H9 (cell line): Measurements from ENCODE around the gene SCT. TPM values are rescaled to one million over a fixed set of nuclear protein-coding genes. Genes with fewer than 3 reads are reported as not detected.
A peak's percentile ranks its signal among the peaks of the same experiment; 100 is the strongest.

Experiments used
- DNase-seq: peaks from one replicate; pipeline ENCODE4 v3.0.0-alpha.2; 2017
- H2AFZ ChIP-seq: one replicate; pipeline ENCODE4 v1.6.1; 2013; ENCODE audit warnings: mild to moderate bottlenecking, low read length, control low read depth, moderate library complexity
- H2AK5ac ChIP-seq: 2 replicates; pipeline ENCODE4 v1.6.1; 2013; ENCODE audit warnings: low read length, control low read depth, mixed read lengths; ENCODE audit not compliant: insufficient read length
- H2BK120ac ChIP-seq: one replicate; pipeline ENCODE4 v1.6.1; 2013; ENCODE audit warnings: low read depth, mild to moderate bottlenecking, low read length, control low read depth, inconsistent platforms; ENCODE audit not compliant: poor library complexity, severe bottlenecking
- H2BK12ac ChIP-seq: 2 replicates; pipeline ENCODE4 v1.6.1; 2013; ENCODE audit warnings: low read length, control low read depth, mixed read lengths, low read depth; ENCODE audit not compliant: insufficient read length
- H2BK15ac ChIP-seq: 2 replicates; pipeline ENCODE4 v1.6.1; 2013; ENCODE audit warnings: low read depth, low read length, control low read depth
- H2BK20ac ChIP-seq: one replicate; pipeline ENCODE4 v1.6.1; 2013; ENCODE audit warnings: low read depth, mild to moderate bottlenecking, low read length, control low read depth, inconsistent platforms; ENCODE audit not compliant: poor library complexity, severe bottlenecking
- H2BK5ac ChIP-seq: 2 replicates; pipeline ENCODE4 v1.6.1; 2013; ENCODE audit warnings: low read length, control low read depth, mixed read lengths; ENCODE audit not compliant: insufficient read length
- H3K14ac ChIP-seq: 2 replicates; pipeline ENCODE4 v1.6.1; 2013; ENCODE audit warnings: low read length, control low read depth; ENCODE audit not compliant: insufficient read depth
- H3K18ac ChIP-seq: 2 replicates; pipeline ENCODE4 v1.6.1; 2013; ENCODE audit warnings: low read depth, mild to moderate bottlenecking, mixed read lengths, low read length, control low read depth; ENCODE audit not compliant: insufficient read length
- H3K23ac ChIP-seq: 2 replicates; pipeline ENCODE4 v1.6.1; 2013; ENCODE audit warnings: low read length, control low read depth, mixed read lengths, low read depth; ENCODE audit not compliant: insufficient read length
- H3K23me2 ChIP-seq: 2 replicates; pipeline ENCODE4 v1.6.1; 2013; ENCODE audit warnings: low read depth, mild to moderate bottlenecking, mixed read lengths, low read length, control low read depth; ENCODE audit not compliant: insufficient read length, poor library complexity, severe bottlenecking
- H3K27ac ChIP-seq: 2 replicates; pipeline ENCODE4 v1.5.1; 2013; ENCODE audit warnings: low read length, control low read depth, mixed read lengths, low read depth; ENCODE audit not compliant: insufficient read length
- H3K27me3 ChIP-seq: 2 replicates; pipeline ENCODE4 v1.6.1; 2013; ENCODE audit warnings: low read length, control low read depth, inconsistent platforms; ENCODE audit not compliant: insufficient read depth
- H3K4ac ChIP-seq: 2 replicates; pipeline ENCODE4 v1.6.1; 2013; ENCODE audit warnings: low read depth, mild to moderate bottlenecking, control low read depth, inconsistent platforms, low read length, moderate library complexity
- H3K4me1 ChIP-seq: 2 replicates; pipeline ENCODE4 v1.6.1; 2013; ENCODE audit warnings: low read length, control low read depth, inconsistent platforms; ENCODE audit not compliant: insufficient read depth
- H3K4me2 ChIP-seq: 2 replicates; pipeline ENCODE4 v1.6.1; 2013; ENCODE audit warnings: low read length, control low read depth, mixed read lengths; ENCODE audit not compliant: insufficient read length, insufficient read depth
- H3K56ac ChIP-seq: 2 replicates; pipeline ENCODE4 v1.6.1; 2013; ENCODE audit warnings: low read depth, mild to moderate bottlenecking, mixed read lengths, low read length, control low read depth; ENCODE audit not compliant: insufficient read length
- H3K79me1 ChIP-seq: 2 replicates; pipeline ENCODE4 v1.6.1; 2013; ENCODE audit warnings: low read depth, mild to moderate bottlenecking, moderate library complexity, low read length, control low read depth, inconsistent platforms; ENCODE audit not compliant: insufficient read depth, poor library complexity, severe bottlenecking
- H3K79me2 ChIP-seq: 2 replicates; pipeline ENCODE4 v1.6.1; 2013; ENCODE audit warnings: low read length, control low read depth, inconsistent platforms; ENCODE audit not compliant: insufficient read depth
- H3K9ac ChIP-seq: 2 replicates; pipeline ENCODE4 v1.6.1; 2013; ENCODE audit warnings: low read length, control low read depth, mixed read lengths; ENCODE audit not compliant: insufficient read length; ENCODE audit errors: extremely low read depth
- H3K9me3 ChIP-seq: one replicate; pipeline ENCODE4 v1.6.1; 2013; ENCODE audit warnings: low read depth, low read length, inconsistent platforms; ENCODE audit not compliant: control insufficient read depth
- H3T11ph ChIP-seq: one replicate; pipeline ENCODE4 v1.6.1; 2013; ENCODE audit warnings: mild to moderate bottlenecking, low read length, control low read depth, inconsistent platforms
- H4K20me1 ChIP-seq: one replicate; pipeline ENCODE4 v1.6.1; 2013; ENCODE audit not compliant: control insufficient read depth, insufficient read length, insufficient read depth
- H4K5ac ChIP-seq: 2 replicates; pipeline ENCODE4 v1.6.1; 2013; ENCODE audit warnings: low read depth, mild to moderate bottlenecking, mixed read lengths, low read length, control low read depth; ENCODE audit not compliant: insufficient read length
- H4K8ac ChIP-seq: replicated peaks from 2 replicates; pipeline ENCODE4 v1.6.1; 2013; ENCODE audit warnings: low read length, control low read depth, mixed read lengths, low read depth; ENCODE audit not compliant: insufficient read length
- H4K91ac ChIP-seq: 2 replicates; pipeline ENCODE4 v1.6.1; 2013; ENCODE audit warnings: low read depth, mild to moderate bottlenecking, moderate library complexity, mixed read lengths, low read length, control low read depth; ENCODE audit not compliant: insufficient read length
- H3K27ac Mint-ChIP-seq, 3 experiments: 2 replicates in 2 of 3; 3 replicates in 1 of 3; pipeline ENCODE4 v1.8.0; 2020 to 2021; ENCODE audit warnings: mixed read lengths in 3 of 3, mild to moderate bottlenecking in 1 of 3, moderate library complexity in 1 of 3
- H3K27me3 Mint-ChIP-seq: 2 replicates; pipeline ENCODE4 v1.8.0; 2021; ENCODE audit warnings: low read depth, mild to moderate bottlenecking, moderate library complexity, mixed read lengths
- H3K36me3 Mint-ChIP-seq, 3 experiments: 2 replicates in 2 of 3; 3 replicates in 1 of 3; pipeline ENCODE4 v1.8.0; 2020 to 2021; ENCODE audit warnings: low read depth in 3 of 3, mixed read lengths in 3 of 3; ENCODE audit not compliant: insufficient read depth in 1 of 3
- H3K4me1 Mint-ChIP-seq, 2 experiments: 2 replicates each; pipeline ENCODE4 v1.8.0; 2020; ENCODE audit warnings: mixed read lengths in 2 of 2
- H3K4me3 Mint-ChIP-seq, 2 experiments: 2 replicates in 1 of 2; 3 replicates in 1 of 2; pipeline ENCODE4 v1.8.0; 2020 to 2021; ENCODE audit warnings: mild to moderate bottlenecking in 2 of 2, mixed read lengths in 2 of 2, moderate library complexity in 1 of 2
- H3K9me3 Mint-ChIP-seq, 2 experiments: 2 replicates in 1 of 2; 3 replicates in 1 of 2; pipeline ENCODE4 v1.8.0; 2020; ENCODE audit warnings: mild to moderate bottlenecking in 2 of 2, mixed read lengths in 2 of 2, moderate library complexity in 1 of 2
- CTCF ChIP-seq: fragments of 200-600 bp; sonication (generic); conservative IDR thresholded peaks from 3 replicates; pipeline ENCODE4 v1.8.0; 2021; ENCODE audit warnings: antibody characterized with exemption, mild to moderate bottlenecking
- WGBS: extraction: QIAGEN DNeasy Blood & Tissue Kit; methylation state at CpG from one replicate; pipeline ENCODE4 v1.1.7; 2013; ENCODE audit warnings: missing lambda C conversion rate, low lambda C conversion rate, mixed read lengths; ENCODE audit not compliant: insufficient read length; ENCODE audit errors: extremely low coverage; 5-methylcytosine and 5-hydroxymethylcytosine counted together
- total RNA-seq: library from RNA; stranded (reverse); gene quantifications from 2 replicates; pipeline ENCODE4 v1.2.1, GENCODE V29; 2021

SCT gene
- total RNA-seq, 1 experiment from 2014 or later: 1.8 TPM

GRCh38 chr11:586376-587316 lies 40.3 kb downstream of the SCT start:
- no peak overlapping the region for H3T11ph ChIP-seq
- no CpG with 5 or more reads among the region's 32 CpGs for WGBS
- Mint-ChIP-seq H3K27ac (peak overlapping the region in 2 of 3 experiments; percentile 21 to 73; a peak in 2 of 7 replicates), H3K9me3 (no peaks in the 10 kb centered on the region), H3K4me1 (no peaks in the 10 kb centered on the region), H3K36me3 (peaks cover 44 to 83% (median 78%) of the 10 kb centered on the region in 3 experiments), H3K27me3 (no peaks in the 10 kb centered on the region), H3K4me3 (no peak overlapping the region)
- H4K91ac ChIP-seq: no peak overlapping the region
- no peak for DNase-seq
- H3K14ac ChIP-seq: no peak overlapping the region
- no peak overlapping the region for H3K9ac ChIP-seq
- TF ChIP-seq CTCF: no peak
- no peak overlapping the region for H2BK20ac ChIP-seq
- no peak overlapping the region for H2BK15ac ChIP-seq
- no peak overlapping the region for H2BK12ac ChIP-seq
- H3K27ac ChIP-seq: no peak overlapping the region
- H2BK5ac ChIP-seq: no peak overlapping the region
- no peak overlapping the region for H2AFZ ChIP-seq
- no peak overlapping the region for H2BK120ac ChIP-seq
- H3K4me1 ChIP-seq: no peaks in the 10 kb centered on the region
- H4K8ac ChIP-seq: no peak overlapping the region
- no peak overlapping the region for H3K18ac ChIP-seq
- H3K56ac ChIP-seq: no peak overlapping the region
- no peak overlapping the region for H3K4ac ChIP-seq
- H2AK5ac ChIP-seq: no peak overlapping the region
- peaks cover 7% of the 10 kb centered on the region for H3K79me1 ChIP-seq
- no peaks in the 10 kb centered on the region for H3K23me2 ChIP-seq
- no peak overlapping the region for H3K23ac ChIP-seq
- H3K79me2 ChIP-seq: no peaks in the 10 kb centered on the region; the same call in 1 of the 2 replicates
- H4K20me1 ChIP-seq: peaks cover 3% of the 10 kb centered on the region
- no peak overlapping the region for H3K4me2 ChIP-seq
- no peaks in the 10 kb centered on the region for H3K27me3 ChIP-seq
- H4K5ac ChIP-seq: no peak overlapping the region
- H3K9me3 ChIP-seq: no peaks in the 10 kb centered on the region
